GM19324 (cell line): ENCODE results near the gene DOK3.

ENCODE experiments used
- ATAC-seq: cut with Tn5 transposase; IDR thresholded peaks from one replicate; pipeline ENCODE4 v1.9.1; 2021; ENCODE audit warnings: mild to moderate bottlenecking, moderate library complexity; ENCODE audit not compliant: unreplicated experiment, low FRiP score

DOK3 gene

DNA sequence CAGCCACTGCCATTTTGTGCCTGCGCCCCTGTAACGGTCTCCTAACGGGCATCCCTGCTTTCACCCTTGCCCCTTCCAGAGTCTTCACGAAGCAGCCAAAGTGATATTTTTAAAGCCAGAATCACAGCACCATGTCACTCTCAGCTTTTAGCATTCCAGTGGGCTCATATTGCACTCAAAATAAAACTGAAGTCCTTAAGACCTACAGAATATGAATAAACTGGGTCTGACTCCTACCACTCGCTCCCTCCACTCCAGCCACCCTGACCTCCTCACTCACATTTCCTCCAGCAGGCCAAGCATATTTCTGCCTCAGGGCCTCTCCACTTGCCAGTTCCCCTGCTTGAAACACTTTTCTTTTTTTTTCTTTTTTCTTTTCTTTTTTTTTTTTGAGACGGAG, 9.8 kb downstream of the DOK3 start:
- ATAC-seq, result no peak

DNA sequence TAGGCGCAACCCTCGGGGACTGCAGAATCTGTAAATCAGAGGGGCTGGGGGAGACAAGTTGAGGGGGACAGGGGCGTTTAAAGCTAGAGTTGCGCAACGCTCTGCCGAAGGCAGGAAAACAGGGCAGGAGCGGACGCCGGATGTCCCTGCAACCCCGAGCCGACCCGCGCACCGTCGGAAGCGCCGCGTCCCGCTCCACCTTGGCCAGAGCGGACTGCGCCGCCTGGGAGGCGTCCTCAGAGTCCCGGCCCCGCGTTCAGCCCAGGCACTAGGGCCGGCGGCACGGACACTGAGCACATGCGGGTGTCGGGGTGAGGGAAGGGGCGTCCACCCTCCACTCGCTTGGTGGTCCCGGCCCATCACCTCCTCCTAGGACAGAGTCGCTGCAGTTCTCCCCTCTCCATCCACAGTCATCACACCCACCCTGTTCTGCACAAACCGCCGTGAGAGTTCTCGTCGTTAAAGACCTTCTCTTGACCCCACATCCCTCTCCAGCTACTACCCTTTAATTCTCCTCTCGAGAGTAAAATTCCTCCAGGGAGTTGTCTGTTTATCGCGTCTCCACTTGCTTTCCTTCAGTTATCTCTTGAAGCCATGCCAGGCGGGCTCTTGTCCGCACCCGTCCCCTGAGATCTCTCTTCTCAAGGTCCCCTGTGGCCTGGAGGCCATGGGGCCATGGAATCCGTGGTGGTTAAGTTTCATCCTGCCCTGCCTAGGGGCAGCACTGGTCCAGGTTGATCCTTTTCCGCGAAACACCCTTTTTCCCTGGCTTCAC, 11.4 kb downstream of the DOK3 start:
- ATAC-seq, result no peak

DNA sequence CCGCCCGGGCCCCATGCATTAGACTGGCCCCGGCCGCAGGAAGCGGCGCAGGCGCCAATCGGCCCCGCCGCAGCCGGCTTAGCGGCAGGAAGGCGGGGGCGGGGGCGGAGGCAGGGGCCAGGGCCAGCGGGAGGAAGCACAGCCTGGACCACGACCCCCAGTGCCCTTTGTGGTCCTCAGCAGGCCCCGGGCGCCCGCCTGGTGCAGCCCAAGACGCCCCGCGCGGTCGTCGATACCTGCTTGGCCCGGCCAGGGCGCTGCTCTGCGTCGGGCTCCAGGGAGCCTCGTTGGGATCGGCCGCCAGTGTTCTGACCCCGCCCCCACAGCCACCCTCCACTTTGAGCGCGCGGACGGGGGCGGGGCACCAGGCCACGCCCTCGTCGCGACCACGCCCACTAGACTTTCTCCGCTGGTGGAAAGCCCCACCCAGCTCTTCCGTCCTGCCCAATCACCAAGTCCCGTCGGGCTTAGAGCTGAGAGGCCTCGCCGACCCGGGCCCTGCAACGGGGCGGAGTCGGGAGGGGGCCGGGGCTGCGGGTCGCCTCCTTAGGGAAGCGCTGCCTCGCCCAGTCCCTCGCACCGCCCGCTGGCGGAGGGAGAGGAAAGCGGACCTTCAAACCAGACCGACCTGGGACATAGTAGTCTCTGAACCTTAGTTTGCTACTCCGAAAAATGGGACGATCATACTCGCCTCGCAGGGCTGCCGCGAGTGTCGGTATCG, 12.2 kb downstream of the DOK3 start, which contains the start of gene PDLIM7:
Gene PDLIM7, minus strand, starts transcription at position 313 of the 721 bp plus-strand sequence. CDS start 1,092 bp downstream, outside the sequence.
- ATAC-seq, result peak; percentile 85

DNA sequence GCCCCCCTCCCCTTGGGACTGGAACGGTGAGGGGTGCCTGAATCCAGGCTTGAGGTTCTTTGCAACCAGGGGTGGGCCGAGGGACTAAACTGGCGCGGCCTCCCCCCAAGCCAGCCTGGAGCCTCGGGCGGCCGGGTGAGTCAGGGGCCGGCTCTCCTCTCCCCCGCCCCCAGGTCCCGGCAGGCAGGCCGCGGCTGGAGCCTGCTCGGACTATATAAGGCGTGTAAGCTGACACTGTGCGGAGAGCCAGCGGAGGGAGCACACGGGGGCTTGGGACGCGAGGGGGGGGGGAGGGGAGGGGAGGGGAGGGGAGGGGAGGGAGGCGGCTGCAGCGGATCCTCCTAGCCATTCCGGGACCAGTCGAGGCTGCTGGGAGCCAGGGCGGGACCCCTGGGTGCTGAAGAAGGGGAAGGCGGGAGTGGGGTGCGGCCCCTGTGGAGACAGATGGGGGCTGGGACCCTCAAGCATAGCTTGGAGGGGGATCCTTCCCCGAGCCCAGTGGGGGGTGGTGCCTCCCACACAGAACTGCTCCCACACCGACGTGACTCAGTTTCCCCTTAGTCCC, 12.8 kb downstream of the DOK3 start:
- no peak for ATAC-seq

DNA sequence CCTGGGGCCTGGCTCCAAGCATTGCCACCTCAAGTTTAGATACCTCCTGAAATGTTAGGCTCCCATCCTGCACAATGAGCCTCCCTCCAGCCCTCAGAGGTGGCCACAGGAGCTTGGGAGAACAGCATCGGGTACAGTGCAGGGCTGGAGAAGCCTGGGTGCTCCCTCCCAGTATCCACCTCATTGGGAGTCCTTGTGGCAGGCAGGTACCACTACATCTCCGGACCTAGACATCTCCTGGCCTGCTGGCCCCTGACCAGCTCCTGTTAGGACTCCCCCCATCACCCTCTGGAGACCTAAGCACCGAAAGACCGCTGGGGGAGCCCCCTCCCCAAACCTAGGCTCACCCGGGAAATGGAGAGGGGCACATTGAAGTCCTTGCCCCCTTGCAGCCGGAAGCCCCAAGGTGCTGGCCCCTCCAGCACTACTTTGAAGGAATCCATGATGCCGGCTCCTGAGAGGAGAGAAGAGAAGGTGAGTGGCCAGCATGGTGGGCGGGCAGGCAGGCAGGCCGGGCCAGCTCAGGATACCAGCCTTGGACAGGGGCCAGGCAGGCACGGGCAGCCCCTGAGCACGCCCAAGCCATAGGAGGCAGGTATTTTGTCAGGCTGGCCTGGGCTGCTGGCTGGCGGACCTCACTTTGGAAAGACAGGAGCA, 13.4 kb downstream of the DOK3 start:
- no peak for ATAC-seq

DNA sequence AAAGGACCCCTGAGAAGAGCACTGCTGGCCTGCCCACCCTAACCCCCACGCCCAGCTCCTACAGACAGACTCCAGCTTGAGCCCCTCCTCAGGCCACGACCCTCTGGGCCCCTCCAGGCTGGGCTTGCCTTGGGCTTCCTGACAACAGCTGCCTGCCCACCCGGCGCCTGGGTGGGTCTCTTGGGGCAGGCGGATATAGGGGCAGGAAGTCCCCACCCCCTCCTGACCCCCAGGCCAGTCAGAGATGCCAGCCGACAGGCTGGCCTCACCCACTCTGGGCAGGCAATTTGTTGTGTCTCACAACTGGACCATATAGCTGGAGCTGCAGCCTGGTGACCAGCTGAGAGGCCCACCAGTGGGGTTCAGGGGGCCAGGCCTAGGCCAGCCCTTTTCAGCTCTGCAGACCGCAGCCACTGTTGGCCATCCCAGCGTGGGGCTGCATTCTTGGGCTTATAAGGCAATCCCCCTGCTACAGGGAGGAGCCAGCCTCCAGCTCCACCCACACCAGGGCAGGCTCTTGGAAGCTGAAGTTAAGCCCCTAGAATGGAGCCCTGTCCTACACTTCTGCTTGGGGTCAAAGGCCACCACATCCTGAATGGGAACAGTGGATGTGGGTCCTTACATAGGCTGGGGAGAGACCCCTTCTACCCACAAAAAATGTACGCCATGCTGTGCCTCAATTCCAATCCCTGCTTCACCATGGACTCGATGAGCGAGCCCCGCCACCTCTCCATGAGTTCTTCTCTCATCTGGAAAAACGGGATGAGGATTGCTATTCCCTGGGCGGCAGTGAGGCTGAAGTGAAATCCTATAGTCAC, 14.2 kb downstream of the DOK3 start:
- ATAC-seq, result no peak

DNA sequence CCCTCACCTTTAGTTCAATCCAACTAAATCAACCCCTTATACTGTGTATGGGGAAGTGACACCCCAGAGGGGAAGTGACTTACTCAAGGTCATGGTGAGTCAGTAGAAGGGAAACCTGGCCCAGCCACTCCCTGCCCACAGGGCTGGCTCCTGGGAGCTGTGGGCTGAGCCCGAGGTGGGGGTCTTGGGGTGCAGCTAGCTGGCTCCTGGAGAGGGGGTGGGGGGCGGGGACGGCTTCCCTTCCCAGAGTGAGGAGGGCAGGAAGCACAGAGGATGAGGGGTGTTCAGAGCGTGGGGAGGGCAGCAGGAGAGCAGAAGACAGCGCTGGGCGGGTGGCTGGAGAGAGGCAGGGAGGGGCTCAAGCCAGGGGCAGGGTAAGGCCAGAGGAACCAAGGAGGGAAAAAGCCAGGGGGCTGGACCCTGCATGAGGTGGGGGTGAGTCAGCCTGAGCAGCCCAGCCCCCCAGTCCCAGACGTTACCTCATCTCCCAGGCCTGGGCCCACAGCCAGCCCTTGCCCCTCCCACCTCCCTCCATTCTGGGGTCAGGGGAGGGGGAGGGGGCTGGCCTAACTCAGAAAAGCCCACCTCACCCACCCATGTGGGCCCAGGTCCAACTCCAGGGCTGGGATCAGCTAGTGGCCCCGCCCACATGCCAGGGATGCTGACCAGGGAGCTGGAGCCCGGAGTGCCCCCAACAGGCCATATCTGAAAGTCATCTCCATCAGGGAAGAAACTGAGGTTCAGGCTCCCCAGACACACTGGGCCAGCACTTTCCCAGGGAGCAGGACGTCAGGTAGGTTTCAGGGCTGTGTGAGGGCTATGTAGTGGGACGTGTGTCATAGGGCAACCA, 15.1 kb downstream of the DOK3 start:
- ATAC-seq, result no peak

DNA sequence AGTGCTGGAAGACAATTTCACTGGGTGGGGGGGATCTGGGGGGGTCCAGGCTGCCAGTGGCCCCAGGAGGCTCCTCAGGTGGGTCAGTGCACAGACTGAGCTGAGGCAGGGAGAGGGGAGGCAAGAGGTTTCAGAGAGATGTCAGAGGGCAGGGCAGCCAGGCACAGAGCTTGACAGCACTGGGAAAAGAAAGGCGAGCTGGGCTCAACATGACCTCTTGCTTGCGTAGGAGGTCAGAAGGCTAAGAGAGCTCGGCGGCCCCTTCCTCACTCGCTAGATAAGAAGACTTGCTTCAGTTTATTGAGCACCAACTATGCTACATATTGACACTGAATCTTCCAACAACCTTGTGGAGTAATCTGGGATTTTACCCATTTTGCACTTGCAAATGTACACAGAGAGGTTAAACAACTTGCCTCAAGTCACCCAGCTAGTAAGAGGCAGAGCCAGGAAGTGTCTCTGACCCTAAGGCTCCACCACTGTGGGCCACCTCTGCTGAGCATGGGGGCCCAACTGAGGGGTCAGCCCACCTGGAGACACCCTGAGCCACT, 15.8 kb downstream of the DOK3 start:
- ATAC-seq, result no peak

DNA sequence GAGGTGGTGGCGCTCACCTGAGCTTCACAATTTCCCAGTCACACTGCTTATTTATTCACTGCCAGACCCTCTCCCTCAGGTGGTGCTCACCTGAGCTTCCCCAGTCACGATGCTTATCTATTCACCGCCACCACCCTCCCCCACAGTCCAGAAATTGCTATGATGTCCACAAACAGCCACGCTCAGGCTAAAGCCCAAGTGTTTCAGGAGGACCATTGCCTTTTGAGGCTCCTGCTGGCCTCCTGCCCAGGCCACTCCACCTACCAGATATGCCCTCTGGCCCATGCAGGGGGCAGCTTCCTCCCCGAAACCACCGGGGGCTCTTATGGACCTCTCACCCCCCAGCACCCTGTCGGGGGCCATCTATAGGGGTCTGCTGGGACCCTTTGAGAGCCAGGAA, 16.8 kb downstream of the DOK3 start:
- no peak for ATAC-seq

DNA sequence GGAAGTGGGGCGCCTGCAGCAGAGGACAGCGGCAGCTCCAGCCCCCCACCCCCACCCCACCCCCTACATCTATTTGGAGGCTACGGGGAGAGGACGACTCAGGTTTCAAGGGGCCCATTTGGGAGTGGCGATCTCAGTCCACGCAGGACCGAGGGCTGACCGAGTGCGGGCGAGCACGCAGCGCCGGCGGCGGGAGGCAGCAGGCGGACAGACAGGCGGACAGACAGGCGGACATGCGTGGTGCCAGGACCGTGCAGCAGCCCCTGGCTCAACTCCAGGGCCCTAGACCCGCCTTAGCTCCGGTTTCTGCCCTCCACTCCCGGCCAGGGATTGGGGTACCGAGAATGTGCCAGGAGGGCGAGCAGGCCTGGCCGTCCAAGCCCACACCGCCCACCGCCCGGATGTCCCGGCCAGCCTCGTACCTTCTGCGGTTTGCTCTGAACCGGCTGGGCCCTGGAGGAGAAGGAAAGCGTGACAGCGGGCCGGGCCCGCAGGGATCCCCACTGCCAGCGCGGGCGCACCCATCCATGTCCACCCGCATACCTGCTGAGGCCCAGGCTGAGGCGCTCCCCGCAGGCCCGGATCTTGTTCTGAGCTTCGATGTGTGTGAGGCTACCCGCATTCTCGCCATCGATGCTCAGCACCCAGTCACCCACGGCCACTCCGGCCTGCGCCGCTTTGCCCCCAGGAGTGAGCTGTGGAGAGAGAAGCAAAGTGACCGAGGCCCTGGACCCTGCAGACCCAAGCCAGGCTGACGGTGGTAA, 17.5 kb downstream of the DOK3 start:
- ATAC-seq, result no peak

DNA sequence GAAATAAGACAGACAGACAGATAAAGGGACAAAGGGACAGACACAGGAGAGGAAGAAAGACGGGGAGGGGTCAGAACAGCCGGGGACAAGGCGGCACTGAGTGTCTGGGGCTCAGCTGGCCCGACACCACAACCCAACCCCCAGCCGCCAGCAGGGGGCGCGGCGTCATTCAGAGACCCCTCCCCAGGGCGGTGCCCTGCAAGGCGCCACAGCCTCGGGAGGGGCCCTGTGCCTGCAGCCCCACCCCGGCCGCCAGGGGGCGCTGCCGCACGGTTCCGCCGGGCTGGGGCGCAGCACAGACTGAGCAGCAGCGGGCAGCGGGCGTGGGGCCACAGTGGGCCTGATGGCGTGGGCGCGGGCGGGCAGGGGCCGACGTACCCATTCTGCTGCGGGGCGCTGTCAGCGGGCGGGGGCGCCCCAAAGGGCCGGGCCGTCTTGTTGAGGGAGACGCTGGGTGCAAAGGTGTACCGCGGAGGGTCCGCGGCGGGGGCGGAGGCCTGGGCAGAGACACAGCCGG, 18.1 kb downstream of the DOK3 start:
- ATAC-seq, result no peak

DNA sequence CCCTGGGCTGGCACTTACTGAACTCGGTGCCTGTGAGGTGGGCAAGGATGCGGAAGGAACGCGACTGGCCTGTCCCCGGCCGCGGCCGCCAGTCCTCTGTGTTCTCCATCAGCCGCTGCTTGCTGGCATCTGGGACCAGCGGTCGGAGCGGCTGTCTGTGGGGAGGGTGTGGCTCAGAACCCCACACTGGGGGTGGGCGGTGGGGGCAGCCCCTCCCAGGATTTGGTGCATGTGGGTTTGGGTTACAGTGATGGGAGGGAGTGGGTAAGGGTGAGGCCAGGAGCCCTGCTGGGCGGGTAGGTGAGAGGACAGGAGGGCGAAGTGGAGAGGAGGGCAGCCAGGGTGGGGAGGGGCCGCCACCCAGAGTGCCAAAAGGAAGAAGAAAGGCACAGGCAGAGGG, 18.6 kb downstream of the DOK3 start:
- ATAC-seq, result no peak

DNA sequence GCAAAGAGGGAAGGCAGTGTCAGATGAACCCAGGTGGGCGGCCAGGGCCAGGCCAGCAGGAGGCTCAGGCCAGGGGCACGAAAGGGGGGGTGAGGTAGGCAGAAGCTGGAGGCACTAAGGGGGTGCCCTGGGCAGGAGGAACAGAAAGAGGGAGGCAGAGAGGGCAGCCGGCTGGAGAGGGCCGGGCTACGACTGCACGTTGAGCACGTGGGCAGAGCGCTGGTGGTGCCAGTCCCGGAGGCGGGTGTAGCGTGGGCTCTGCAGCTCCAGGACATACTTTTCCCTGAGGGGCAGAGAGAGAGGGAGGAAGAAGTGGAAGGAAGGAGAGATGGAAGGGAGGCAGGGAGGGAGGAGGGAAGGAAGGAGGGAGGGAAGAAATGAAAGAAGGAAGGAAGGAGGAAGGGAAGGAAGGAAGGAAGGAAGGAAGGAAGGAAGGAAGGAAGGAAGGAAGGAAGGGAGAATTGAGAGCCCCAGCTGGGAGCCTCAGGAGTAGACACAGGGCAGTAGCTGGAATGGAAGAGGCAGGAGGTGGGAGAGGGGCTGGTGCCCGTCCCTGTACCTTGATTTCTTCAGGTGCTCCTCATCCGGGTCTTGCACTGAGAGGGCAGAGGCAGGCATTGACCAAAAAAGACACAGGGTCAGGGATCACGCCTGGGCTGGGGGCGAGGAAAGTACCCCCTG, 19.2 kb downstream of the DOK3 start:
- ATAC-seq, result no peak

DNA sequence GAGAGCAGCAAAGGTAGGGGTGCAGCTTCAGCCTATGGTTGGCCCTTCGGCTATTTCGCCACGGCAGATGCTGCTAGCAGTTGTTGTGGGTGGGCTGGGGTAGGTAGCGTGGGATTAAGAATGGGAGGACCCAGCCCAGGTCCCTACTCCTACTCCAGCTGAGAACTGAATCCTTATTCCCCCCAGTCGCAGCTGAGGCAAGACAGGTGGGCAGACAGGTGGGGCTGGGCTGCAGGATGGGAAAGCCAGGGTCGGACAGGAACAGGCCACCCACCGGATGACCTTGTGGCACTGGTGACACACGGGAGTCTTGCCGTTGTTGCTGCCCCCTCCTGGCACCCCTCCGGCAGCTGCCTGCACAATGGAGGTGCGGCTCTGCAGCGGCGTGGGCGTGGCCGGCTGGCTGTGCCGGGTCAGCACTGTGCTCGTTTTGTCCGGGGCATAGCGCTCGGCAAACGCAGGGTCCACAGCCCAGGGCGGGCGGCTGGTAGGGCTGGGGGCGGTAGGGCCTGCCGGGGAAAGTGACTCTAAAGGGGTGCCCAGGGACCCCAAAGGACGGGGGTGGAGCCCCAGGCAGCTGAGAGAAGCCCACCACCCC, 20.4 kb downstream of the DOK3 start:
- no peak for ATAC-seq

DNA sequence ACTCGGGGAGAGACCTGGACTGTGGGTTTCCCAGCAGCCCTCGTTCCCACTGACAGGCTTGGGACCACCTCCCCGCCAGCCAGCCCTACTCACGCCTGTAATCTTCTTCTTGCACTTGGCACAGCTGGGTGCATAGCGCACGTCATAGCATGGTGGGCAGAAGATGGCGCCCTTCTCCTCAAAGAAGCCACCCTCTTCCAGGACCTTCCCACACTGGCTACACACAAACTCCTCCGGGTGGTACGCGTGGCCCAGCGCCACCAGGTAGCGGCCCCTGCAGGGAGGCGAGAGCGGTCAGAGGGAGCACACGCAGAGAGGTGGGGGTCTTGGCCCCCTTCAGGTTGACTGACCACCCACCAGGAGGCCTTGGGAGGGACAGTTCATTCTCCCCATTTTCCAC, 21.7 kb downstream of the DOK3 start:
- ATAC-seq, result no peak

DNA sequence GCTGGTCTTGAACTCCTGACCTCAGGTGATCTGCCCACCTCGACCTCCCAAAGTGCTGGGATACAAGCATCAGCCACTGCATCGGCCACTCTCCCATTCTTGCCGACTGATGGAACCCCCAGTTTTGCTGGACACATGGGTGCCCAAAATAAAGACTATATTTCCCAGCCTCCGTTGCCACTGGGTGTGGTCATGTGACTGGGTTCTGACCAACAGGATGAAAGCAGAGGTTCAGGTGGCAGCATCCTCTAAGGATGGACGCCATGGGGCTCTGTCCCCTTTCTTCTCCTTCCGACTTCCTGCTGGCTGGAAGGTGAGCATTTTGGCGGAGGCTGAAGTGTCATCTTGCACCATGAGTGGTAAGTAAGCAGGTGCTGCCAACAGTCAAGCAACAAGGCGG, 22.5 kb downstream of the DOK3 start:
- ATAC-seq, result no peak

DNA sequence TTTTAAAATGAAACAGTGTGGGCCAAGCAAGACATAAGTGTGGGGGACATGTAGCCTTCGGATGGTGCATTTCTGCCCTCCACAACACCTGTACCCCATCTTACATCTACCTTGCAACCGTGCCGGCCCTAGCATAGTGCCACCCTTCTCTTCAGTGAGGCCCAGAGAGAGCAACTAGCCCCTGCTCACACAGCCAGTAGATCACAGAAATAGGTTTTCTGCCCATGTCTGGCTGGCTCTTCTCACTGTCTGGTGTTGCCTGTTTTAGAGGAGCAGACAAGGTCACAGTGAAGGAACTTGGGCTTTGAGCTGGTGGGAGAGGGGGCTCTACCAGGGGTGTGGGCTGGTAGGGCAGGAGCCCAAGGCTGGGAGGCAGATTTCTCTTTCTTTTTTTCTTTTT, 23.4 kb downstream of the DOK3 start:
- ATAC-seq, result no peak
